Right lobe of liver (tissue), 6 donors: ENCODE data around the gene RAD54L. TPM values are rescaled to one million over a fixed set of nuclear protein-coding genes. Genes with fewer than 3 reads are reported as not detected.

Source experiments
- ATAC-seq, 4 donors: fragments of 200-7000 bp; cut with Tn5 transposase; one replicate each; pipeline ENCODE4 v1.9.1; 2020; ENCODE audit warnings: mild to moderate bottlenecking in 4 of 4, moderate library complexity in 4 of 4
- DNase-seq, 3 donors: peaks; one replicate each; pipeline ENCODE4 v3.0.0-alpha.2; 2020
- H3K27ac ChIP-seq, 3 donors: fragments of 200-600 bp; one replicate each; pipeline ENCODE4 v1.8.0; 2022
- H3K27me3 ChIP-seq, 2 donors: fragments of 200-600 bp; one replicate each; pipeline ENCODE4 v1.8.0; 2022
- H3K36me3 ChIP-seq, 4 donors: fragments of 200-600 bp; sonication (generic) in 1 of 4; one replicate each; pipeline versions ENCODE4 v1.5.1 to v1.8.0; 2017 to 2022; ENCODE audit warnings: control low read depth in 1 of 4
- H3K4me1 ChIP-seq, 4 donors: fragments of 200-600 bp; sonication (generic) in 1 of 4; one replicate each; pipeline versions ENCODE4 v1.5.1 to v1.8.0; 2017 to 2022; ENCODE audit warnings: control low read depth in 1 of 4
- H3K4me3 ChIP-seq, 3 donors: fragments of 200-600 bp; one replicate each; pipeline ENCODE4 v1.8.0; 2022
- H3K9me3 ChIP-seq, 4 donors: fragments of 200-600 bp; sonication (generic) in 1 of 4; one replicate each; pipeline versions ENCODE4 v1.5.1 to v1.8.0; 2017 to 2022; ENCODE audit warnings: control low read depth in 1 of 4
- CTCF ChIP-seq, 4 donors: fragments of 200-600 bp in 3 of 4; fragments of 450-650 bp in 1 of 4; IDR thresholded peaks; one replicate each; pipeline versions ENCODE4 v1.5.1 to v1.8.0; 2016 to 2022; ENCODE audit warnings: antibody characterized with exemption in 4 of 4, mild to moderate bottlenecking in 2 of 4
- POLR2A ChIP-seq: fragments of 450-650 bp; IDR thresholded peaks from one replicate; pipeline ENCODE4 v1.6.1; 2017; ENCODE audit warnings: antibody characterized with exemption, mild to moderate bottlenecking
- WGBS: methylation state at CpG from one replicate; pipeline ENCODE4 v1.1.6; 2018; ENCODE audit warnings: low coverage, low lambda C conversion rate; ENCODE audit not compliant: insufficient coverage; ENCODE audit errors: missing lambda C conversion rate; 5-methylcytosine and 5-hydroxymethylcytosine counted together
- intact Hi-C, 2 donors: fragments of 100-400 bp; cut with DNase I; formaldehyde crosslinking; loops; one replicate each; pipeline versions ENCODE4 v1.11.2 to v1.14.1; 2022
- total RNA-seq, 6 experiments: library from RNA; depleted of rRNA in 2 of 6; stranded (reverse); fragments of >200 nt in 2 of 6; fragmentation: NEBNext Ultra II Directional in 3 of 6; extraction: Animal tissue kit (Norgen Biotek cat#: 25700) in 3 of 6; gene quantifications; one replicate each; pipeline versions ENCODE4 v1.1.0 to v1.2.4, GENCODE V29; 2016 to 2023
- donor health status: DM: no; HTN: yes; CAD: no.
- donor health status: DM: no; HTN: no; CAD: no.
- donor health status: DM: no; HTN: no; CAD: no.
- donor health status: DM: no; HTN: yes; CAD: no.
- donor health status: DM: no; HTN: yes; CAD: no.

The RAD54L gene
- total RNA-seq, 6 experiments from 2014 or later = 0.27 to 2.5 (median 0.70) TPM

GRCh38 chr1:46298387-46298786, 50.8 kb downstream of the RAD54L start:
- no peak for TF ChIP-seq POLR2A
- TF ChIP-seq CTCF (IDR thresholded peaks at IDR 0.05) = no peak
- peaks cover 2 to 38% (median 23%) of the 10 kb centered on the region in 4 donors for H3K36me3 ChIP-seq
- no peak for DNase-seq
- H3K27me3 ChIP-seq = no peaks in the 10 kb centered on the region
- no peak overlapping the region for H3K27ac ChIP-seq
- intact Hi-C loops = no loop called here
- H3K4me3 ChIP-seq = no peak overlapping the region
- H3K4me1 ChIP-seq = peaks cover 0 to 10% (median 4%) of the 10 kb centered on the region in 4 donors
- no peaks in the 10 kb centered on the region for H3K9me3 ChIP-seq
- ATAC-seq = no peak

GRCh38 chr1:46300673-46301405, 53.3 kb downstream of the RAD54L start:
- TF ChIP-seq CTCF (IDR thresholded peaks at IDR 0.05) (no peak), POLR2A (no peak)
- no peaks in the 10 kb centered on the region for H3K9me3 ChIP-seq
- no peak for DNase-seq
- peak overlapping the region in 2 of 3 donors; percentile 88 to 97 for H3K27ac ChIP-seq
- peak overlapping the region; percentile 83 to 96 (median 86) for H3K4me3 ChIP-seq
- peaks cover 2 to 20% (median 13%) of the 10 kb centered on the region in 4 donors for H3K36me3 ChIP-seq
- H3K4me1 ChIP-seq = peaks cover 0 to 17% (median 8%) of the 10 kb centered on the region in 4 donors
- intact Hi-C loops = no loop called here
- ATAC-seq = no peak
- H3K27me3 ChIP-seq = no peaks in the 10 kb centered on the region
- 34% methylated on average over 6 of the region's 6 CpGs for WGBS

- H3K27ac ChIP-seq = peak overlapping the region; percentile 88 to 97 (median 91)
- no peak for DNase-seq
- intact Hi-C loops = no loop called here
- H3K36me3 ChIP-seq = peaks cover 0 to 17% (median 11%) of the 10 kb centered on the region in 4 donors
- no peak for ATAC-seq
- H3K4me1 ChIP-seq = peaks cover 0 to 18% (median 8%) of the 10 kb centered on the region in 4 donors
- H3K9me3 ChIP-seq = no peaks in the 10 kb centered on the region
- H3K4me3 ChIP-seq = peak overlapping the region; percentile 83 to 96 (median 86)
- TF ChIP-seq POLR2A (no peak), CTCF (IDR thresholded peaks at IDR 0.05) (no peak)
- no peaks in the 10 kb centered on the region for H3K27me3 ChIP-seq
- WGBS = 2% methylated on average over 13 of the region's 17 CpGs
These were observed 53.8 kb downstream of the RAD54L start for GRCh38 chr1:46301406-46301807.

- 0% methylated on average over 32 of the region's 79 CpGs for WGBS
- TF ChIP-seq POLR2A (no peak), CTCF (IDR thresholded peaks at IDR 0.05) (no peak)
- intact Hi-C loops = no loop called here
- DNase-seq (peak; percentile 66 to 72 (median 69)), ATAC-seq (peak; percentile 26 to 48 (median 39))
- Histone ChIP-seq H3K4me1 (peaks cover 0 to 23% (median 8%) of the 10 kb centered on the region in 4 donors), H3K9me3 (no peaks in the 10 kb centered on the region), H3K27me3 (no peaks in the 10 kb centered on the region), H3K4me3 (peak overlapping the region; percentile 83 to 96 (median 86)), H3K36me3 (peaks cover 0 to 10% (median 7%) of the 10 kb centered on the region in 4 donors), H3K27ac (peak overlapping the region; percentile 88 to 97 (median 91))
These were observed 54.5 kb downstream of the RAD54L start for GRCh38 chr1:46301808-46302640.
